K562 (cell line): ENCODE measurements around the gene EMX1. TPM values are rescaled to one million over a fixed set of nuclear protein-coding genes. Genes with fewer than 3 reads are reported as not detected.

ENCODE experiments used
- ATAC-seq: fragments of 200-7000 bp; cut with Tn5 transposase; 3 replicates; pipeline ENCODE4 v1.9.1; 2020; ENCODE audit warnings: moderate library complexity
- BruUV-seq: library from RNA; stranded (reverse); fragments of 400-500 nt; replicated peaks from 2 replicates; lab custom pipeline; 2021; lab: Mats Ljungman, UMichigan
- CTCF ChIA-PET: fragments of 300-600 bp; formaldehyde crosslinking; extraction: SDS; loops from one replicate; lab custom pipeline; 2021; ENCODE audit warnings: low intra/inter-chr PET ratio; lab: Yijun Ruan, JAX
- POLR2A ChIA-PET: fragments of 300-600, 350-650 bp; sonication (Branson Sonifier 250); formaldehyde crosslinking; extraction: SDS; loops from one replicate; lab custom pipeline; 2021; ENCODE audit warnings: antibody characterized with exemption, inconsistent platforms; lab: Yijun Ruan, JAX
- DNase-seq, 4 experiments: peaks; one replicate each; pipeline versions ENCODE4 v3.0.0 to v3.0.0-alpha.2; 2011 to 2018; ENCODE audit warnings: low spot score in 3 of 4, mixed read lengths in 3 of 4; ENCODE audit errors: extremely low read depth in 1 of 4
- FAIRE-seq: peaks from 2 replicates; lab custom pipeline; 2011; peaks lifted over from hg19 to GRCh38; lab: Jason Lieb, UNC
- H2AFZ ChIP-seq: 2 replicates; pipeline ENCODE4 v1.6.0; 2011; ENCODE audit warnings: low read depth, low read length, control low read depth, inconsistent platforms
- H3K27ac ChIP-seq: fragments of 200-600 bp; 3 replicates; pipeline ENCODE4 v1.8.0; 2011; ENCODE audit warnings: low read depth, mild to moderate bottlenecking, control low read depth, inconsistent platforms, low read length, moderate library complexity, mixed read lengths; ENCODE audit errors: extremely low read depth
- H3K27me3 ChIP-seq, 2 experiments: fragments of 300-600 bp in 1 of 2; 2 replicates in 1 of 2; 3 replicates in 1 of 2; pipeline versions ENCODE4 v1.6.0 to v1.8.0; 2011; ENCODE audit warnings: inconsistent platforms in 2 of 2, low read length in 2 of 2, mild to moderate bottlenecking in 1 of 2, mixed read lengths in 1 of 2, moderate library complexity in 1 of 2; ENCODE audit not compliant: control insufficient read depth in 2 of 2, insufficient read depth in 2 of 2
- H3K36me3 ChIP-seq: fragments of 300-600 bp; 3 replicates; pipeline ENCODE4 v1.8.0; 2011; ENCODE audit warnings: mild to moderate bottlenecking, low read length, inconsistent platforms; ENCODE audit not compliant: control insufficient read depth, insufficient read depth
- H3K4me1 ChIP-seq, 2 experiments: fragments of 200-600 bp in 1 of 2; replicated peaks in 1 of 2; 2 replicates in 1 of 2; 3 replicates in 1 of 2; pipeline versions ENCODE4 v1.5.1 to v1.8.0; 2011; ENCODE audit warnings: inconsistent platforms in 2 of 2, low read length in 2 of 2, mild to moderate bottlenecking in 1 of 2, mixed read lengths in 1 of 2, moderate library complexity in 1 of 2; ENCODE audit not compliant: control insufficient read depth in 2 of 2, insufficient read depth in 2 of 2
- H3K4me2 ChIP-seq: 2 replicates; pipeline ENCODE4 v1.6.1; 2011; ENCODE audit warnings: low read length, control low read depth, inconsistent platforms, mixed read lengths; ENCODE audit not compliant: insufficient read depth
- H3K4me3 ChIP-seq: fragments of 200-600 bp; sonication (generic), shearing (Covaris generic); 2 replicates; pipeline ENCODE4 v1.5.1; 2016; ENCODE audit warnings: control low read depth, inconsistent platforms
- H3K79me2 ChIP-seq: fragments of 200-600 bp; 3 replicates; pipeline ENCODE4 v1.8.0; 2011; ENCODE audit warnings: low read length, inconsistent platforms; ENCODE audit not compliant: control insufficient read depth, insufficient read depth
- H3K9ac ChIP-seq, 2 experiments: 2 replicates each; pipeline versions ENCODE4 v1.6.0 to v1.6.1; 2011; ENCODE audit warnings: low read depth in 2 of 2, low read length in 2 of 2, control low read depth in 1 of 2, inconsistent platforms in 1 of 2, mild to moderate bottlenecking in 1 of 2, mixed read lengths in 1 of 2; ENCODE audit not compliant: insufficient read depth in 1 of 2
- H3K9me1 ChIP-seq: one replicate; pipeline ENCODE4 v1.6.0; 2011; ENCODE audit warnings: inconsistent platforms, mild to moderate bottlenecking, low read length, moderate library complexity; ENCODE audit not compliant: control insufficient read depth, insufficient read depth
- H3K9me3 ChIP-seq: replicated peaks from 2 replicates; pipeline ENCODE4 v1.5.1; 2011; ENCODE audit warnings: low read depth, low read length, inconsistent platforms; ENCODE audit not compliant: control insufficient read depth, insufficient read depth
- H4K20me1 ChIP-seq: replicated peaks from 2 replicates; pipeline ENCODE4 v1.6.1; 2011; ENCODE audit warnings: low read length, inconsistent platforms, mixed read lengths; ENCODE audit not compliant: control insufficient read depth, insufficient read depth
- DEAF1 ChIP-seq: fragments of 450-650 bp; formaldehyde crosslinking; IDR thresholded peaks from 2 replicates; pipeline ENCODE4 v1.4.0; 2020; ENCODE audit warnings: mild to moderate bottlenecking, moderate library complexity
- FOXP1 ChIP-seq: sonication (generic); formaldehyde crosslinking; IDR thresholded peaks from 2 replicates; pipeline ENCODE4 v1.8.0; 2022; ENCODE audit warnings: mild to moderate bottlenecking, missing genetic modification reagents
- HBP1 ChIP-seq: fragments of 450-650 bp; formaldehyde crosslinking; IDR thresholded peaks from 2 replicates; pipeline ENCODE4 v1.4.0; 2022; ENCODE audit warnings: missing genetic modification characterization
- ZNF644 ChIP-seq: fragments of 200-800 bp; sonication (Bioruptor generic); IDR thresholded peaks from 2 replicates; pipeline ENCODE4 v1.6.1; 2016; ENCODE audit warnings: low read depth, missing genetic modification characterization, missing compliant biosample characterization
- WGBS: fragments of 100-300 bp; shearing (Covaris generic); methylation state at CpG from one replicate; pipeline ENCODE4 v1.1.6; 2016; ENCODE audit warnings: low coverage, mixed read lengths; ENCODE audit not compliant: insufficient coverage; ENCODE audit errors: missing lambda C conversion rate; 5-methylcytosine and 5-hydroxymethylcytosine counted together
- in situ Hi-C: fragments of 300-500 bp; cut with MboI; formaldehyde crosslinking; loops from 4 replicates; pipeline ENCODE4 v1.15.0; 2018; ENCODE audit warnings: inconsistent platforms, mixed read lengths
- intact Hi-C: fragments of 100-400 bp; cut with micrococcal nuclease; formaldehyde crosslinking; loops from 2 replicates; pipeline ENCODE4 v1.14.2; 2022
- polyA plus RNA-seq, 8 experiments: library from polyadenylated mRNA; depleted of rRNA in 4 of 8; stranded (reverse) in 5 of 8; unstranded in 3 of 8; fragments of >200 nt; fragmentation: Nextera tagmentation in 2 of 8; fragmentation: Illumina TruSeq in 1 of 8; extraction: Ambion mirVana in 2 of 8; extraction: Trizol in 1 of 8; gene quantifications; 2 replicates each; pipeline versions ENCODE4 v1.2.1 to v1.2.3, GENCODE V29; 2011 to 2014; ENCODE audit warnings: inconsistent platforms in 1 of 8, missing spikeins in 1 of 8
- total RNA-seq, 7 experiments: library from RNA; depleted of rRNA in 6 of 7; stranded (reverse); fragments of >200 nt in 6 of 7; fragmentation: Illumina TruSeq in 2 of 7; extraction: Trizol in 2 of 7; gene quantifications; 2 replicates each; pipeline versions ENCODE4 v1.2.1 to v1.2.3, GENCODE V29; 2011 to 2021; ENCODE audit warnings: low replicate concordance in 1 of 7

Gene EMX1
- total and polyA plus RNA-seq, 9 of the 15 experiments (the other 6 are each of a cell fraction or from before 2014, with no cell fraction given) = 0.10 to 0.32 (median 0.21) TPM; not detected in 6

GRCh38 chr2:72921853-72922252 is 4.5 kb downstream of the EMX1 start:
- Histone ChIP-seq H3K9me3 (no peaks in the 10 kb centered on the region), H3K9me1 (no peaks in the 10 kb centered on the region), H2AFZ (no peak overlapping the region), H3K4me2 (no peak overlapping the region), H4K20me1 (peaks cover 34% of the 10 kb centered on the region; the same call in 1 of the 2 replicates), H3K4me3 (no peak overlapping the region), H3K27ac (no peak overlapping the region), H3K27me3 (peaks cover 83 to 86% of the 10 kb centered on the region in 2 experiments), H3K4me1 (peaks cover 0 to 46% of the 10 kb centered on the region in 2 experiments; a peak in 3 of 5 replicates), H3K36me3 (no peaks in the 10 kb centered on the region), H3K9ac (no peak overlapping the region), H3K79me2 (no peaks in the 10 kb centered on the region)
- TF ChIP-seq HBP1 (CRISPR knock-in tag) (no peak), ZNF644 (tag) (no peak), DEAF1 (no peak), FOXP1 (no peak)
- no peak for FAIRE-seq
- CTCF ChIA-PET = no interaction called here
- BruUV-seq = no TSS peak
- intact Hi-C loops (no loop called here), in situ Hi-C loops (no loop called here)
- WGBS = 0% methylated on average over 1 of the region's 1 CpG
- DNase-seq = no peak
- ATAC-seq = no peak
- POLR2A ChIA-PET = no interaction called here
